Kidney epithelial cell (primary cell): ENCODE measurements around the gene ISG20L2. TPM values are rescaled to one million over a fixed set of nuclear protein-coding genes. Genes with fewer than 3 reads are reported as not detected.

Experiments used
- DNase-seq: peaks from one replicate; pipeline ENCODE4 v3.0.0-alpha.2; 2010; ENCODE audit warnings: low read depth
- H3K27me3 ChIP-seq: 2 replicates; pipeline ENCODE4 v1.6.0; 2011; ENCODE audit warnings: low read length; ENCODE audit not compliant: control insufficient read depth, insufficient read depth
- H3K36me3 ChIP-seq: 2 replicates; pipeline ENCODE4 v1.5.1; 2011; ENCODE audit warnings: low read length; ENCODE audit not compliant: control insufficient read depth, insufficient read depth
- H3K4me3 ChIP-seq: 2 replicates; pipeline ENCODE4 v1.5.1; 2011; ENCODE audit warnings: low read depth, mild to moderate bottlenecking, control low read depth, low read length
- CTCF ChIP-seq: IDR thresholded peaks from 2 replicates; pipeline ENCODE4 v1.5.1; 2011; ENCODE audit warnings: mild to moderate bottlenecking, moderate library complexity, low read length, control low read depth, inconsistent platforms; ENCODE audit not compliant: insufficient read depth, poor library complexity, severe bottlenecking
- total RNA-seq: library from RNA; depleted of rRNA; stranded (reverse); fragments of >200 nt; gene quantifications from 2 replicates; pipeline ENCODE4 v1.2.3, GENCODE V29; 2015

Gene ISG20L2
- total RNA-seq, 1 donor from 2014 or later = 17.7 TPM

- Histone ChIP-seq H3K4me3 (peak overlapping the region; percentile 31), H3K36me3 (no peaks in the 10 kb centered on the region), H3K27me3 (no peaks in the 10 kb centered on the region)
- peak; percentile 91 for TF ChIP-seq CTCF
- DNase-seq = no peak
Observed at GRCh38 chr1:156705918-156706656, 22.5 kb downstream of the ISG20L2 start.

GRCh38 chr1:156705321-156705917, 23.1 kb downstream of the ISG20L2 start, which contains the start of gene CRABP2:
Gene CRABP2, minus strand, starts transcription at chr1:156705583. Its CDS starts 137 bp downstream, at chr1:156705446.
- no peaks in the 10 kb centered on the region for H3K36me3 ChIP-seq
- no peaks in the 10 kb centered on the region for H3K27me3 ChIP-seq
- H3K4me3 ChIP-seq = peak within 1 kb of the TSS; percentile 31
- no peak for TF ChIP-seq CTCF
- DNase-seq = no peak

GRCh38 chr1:156704930-156705320, 23.6 kb downstream of the ISG20L2 start:
- H3K4me3 ChIP-seq = peak overlapping the region; percentile 31
- no peaks in the 10 kb centered on the region for H3K27me3 ChIP-seq
- TF ChIP-seq CTCF = no peak
- H3K36me3 ChIP-seq = peaks cover 2% of the 10 kb centered on the region
- no peak for DNase-seq

GRCh38 chr1:156704166-156704711, 24.3 kb downstream of the ISG20L2 start:
- peak overlapping the region; percentile 31 for H3K4me3 ChIP-seq
- no peak for TF ChIP-seq CTCF
- peaks cover 2% of the 10 kb centered on the region for H3K36me3 ChIP-seq
- DNase-seq = no peak
- H3K27me3 ChIP-seq = no peaks in the 10 kb centered on the region

GRCh38 chr1:156703741-156704140, 24.8 kb downstream of the ISG20L2 start:
- Histone ChIP-seq H3K27me3 (no peaks in the 10 kb centered on the region), H3K4me3 (no peak overlapping the region), H3K36me3 (peaks cover 2% of the 10 kb centered on the region)
- TF ChIP-seq CTCF = no peak
- DNase-seq = no peak
